H1 (cell line): ENCODE measurements around the gene SSR1. TPM values are rescaled to one million over a fixed set of nuclear protein-coding genes. Genes with fewer than 3 reads are reported as not detected.

Experiments
- ASH2L ChIP-seq: fragments of 200-600, 300-600 bp; sonication (generic); IDR thresholded peaks from one replicate; pipeline ENCODE4 v1.7.1; 2017; ENCODE audit warnings: low read length
- CTBP2 ChIP-seq: IDR thresholded peaks from 2 replicates; pipeline ENCODE4 v1.7.0; 2011; ENCODE audit warnings: borderline replicate concordance, mild to moderate bottlenecking, moderate library complexity, mixed read lengths, low read length; ENCODE audit not compliant: insufficient read depth, insufficient read length
- E2F6 ChIP-seq: IDR thresholded peaks from 2 replicates; pipeline ENCODE4 v1.6.1; 2012; ENCODE audit warnings: inconsistent platforms
- JUN ChIP-seq: IDR thresholded peaks from 2 replicates; pipeline ENCODE4 v1.6.1; 2011; ENCODE audit warnings: low read depth, mild to moderate bottlenecking, improper control_type of control experiment, low read length
- MAFK ChIP-seq: IDR thresholded peaks from 2 replicates; pipeline ENCODE4 v1.6.1; 2012; ENCODE audit warnings: low read depth, mild to moderate bottlenecking, improper control_type of control experiment, low read length
- MAX ChIP-seq: IDR thresholded peaks from 2 replicates; pipeline ENCODE4 v1.6.1; 2012; ENCODE audit warnings: inconsistent platforms
- polyA plus RNA-seq, 7 experiments: library from polyadenylated mRNA; depleted of rRNA in 3 of 7; stranded (reverse) in 5 of 7; unstranded in 2 of 7; fragments of >200 nt in 5 of 7; fragments of 200-250 nt in 2 of 7; gene quantifications; 1 replicate in 5 of 7; 2 replicates in 1 of 7; 4 replicates in 1 of 7; pipeline versions ENCODE4 v1.2.1 to v1.2.3, GENCODE V29; 2011 to 2013; ENCODE audit warnings: missing spikeins in 2 of 7, mixed read lengths in 2 of 7
- total RNA-seq: library from RNA; stranded (reverse); fragmentation: NEBNext Ultra II Directional; extraction: Animal tissue kit (Norgen Biotek cat#: 25700); gene quantifications from 2 replicates; pipeline ENCODE4 v1.2.1, GENCODE V29; 2021
- TF ChIP-seq, protein P1 (sequence below): IDR thresholded peaks from 2 replicates; pipeline ENCODE4 v1.6.1; 2011; ENCODE audit warnings: low read depth, mild to moderate bottlenecking, low read length; ENCODE audit not compliant: insufficient read depth

The SSR1 gene
- total and polyA plus RNA-seq, 2 of the 8 experiments (the other 6 are each of a cell fraction or from before 2014, with no cell fraction given) = 26.6 to 117 TPM

GRCh38 chr6:7343546-7344475 is 30.8 kb upstream of the SSR1 start (continued):
- TF ChIP-seq E2F6 (no peak), CTBP2 (no peak), MAX (no peak), JUN (no peak), MAFK (no peak), ASH2L (no peak)
- TF ChIP-seq, protein P1, sequence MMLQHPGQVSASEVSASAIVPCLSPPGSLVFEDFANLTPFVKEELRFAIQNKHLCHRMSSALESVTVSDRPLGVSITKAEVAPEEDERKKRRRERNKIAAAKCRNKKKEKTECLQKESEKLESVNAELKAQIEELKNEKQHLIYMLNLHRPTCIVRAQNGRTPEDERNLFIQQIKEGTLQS = no peak
